Astrocyte of the hippocampus (primary cell): ENCODE results near the gene GP9.

Experiments used
- DNase-seq: peaks from one replicate; pipeline ENCODE4 v3.0.0; 2011; ENCODE audit warnings: low read depth, low spot score

The GP9 gene

DNA sequence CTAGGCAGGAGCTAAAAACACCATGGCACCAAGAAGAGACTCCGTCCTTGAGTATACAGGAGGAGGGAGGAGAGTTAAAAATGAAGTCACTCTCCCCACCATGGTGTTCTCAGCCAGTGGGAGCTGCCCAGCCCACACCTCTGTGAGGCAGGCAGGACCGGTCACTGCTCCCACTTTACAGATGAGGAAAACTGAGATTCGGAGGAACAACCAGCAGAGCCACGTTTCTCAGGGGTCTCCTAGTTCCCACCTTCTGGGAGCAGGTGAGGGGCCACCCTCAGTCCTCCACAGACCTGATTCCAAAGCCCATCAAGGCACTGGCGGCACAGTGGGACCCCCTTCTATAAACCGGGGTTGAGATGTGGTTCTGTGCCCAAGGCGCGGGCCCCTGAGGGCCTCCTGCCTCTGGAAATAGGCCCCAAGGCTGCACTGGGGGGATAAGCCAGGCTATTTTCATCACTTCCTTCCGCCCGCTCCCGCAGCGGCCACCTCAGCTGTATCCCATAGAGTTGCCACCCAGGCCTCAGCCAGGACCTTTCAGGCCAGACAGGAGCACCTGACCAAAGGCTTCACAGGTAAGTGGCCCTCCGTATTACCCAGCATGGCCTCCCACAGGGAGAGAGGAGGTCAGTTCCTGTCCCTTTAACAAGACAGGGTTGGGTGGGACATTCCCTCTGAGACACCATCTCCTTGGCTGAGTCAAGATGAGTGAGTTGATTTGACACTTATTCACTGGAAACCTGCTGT is at the start of gene GP9:
GP9 (plus strand) TSS at position 504 of the 747 bp plus-strand sequence. CDS start 961 bp downstream, outside the sequence.
- DNase-seq: no peak

DNA sequence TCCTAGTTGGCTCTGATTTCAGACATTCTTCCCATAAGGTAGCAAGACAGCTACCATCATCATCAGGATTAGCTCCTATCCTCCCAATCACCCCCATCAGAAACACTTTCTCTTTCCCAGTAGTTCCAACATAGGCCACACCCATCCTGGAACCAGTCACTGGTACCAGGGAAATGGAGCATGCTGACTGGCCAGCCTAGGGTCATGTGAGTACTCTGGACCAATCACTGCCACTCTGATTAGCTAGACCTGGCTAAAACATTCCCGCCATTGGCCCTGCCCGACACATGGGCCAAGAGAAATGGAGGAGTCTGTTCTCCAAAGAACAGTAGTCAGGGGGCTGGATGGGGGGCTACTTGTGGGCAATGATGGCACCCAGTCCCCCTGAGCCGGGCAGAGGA is 47.1 kb upstream of the GP9 start:
- DNase-seq: no peak

DNA sequence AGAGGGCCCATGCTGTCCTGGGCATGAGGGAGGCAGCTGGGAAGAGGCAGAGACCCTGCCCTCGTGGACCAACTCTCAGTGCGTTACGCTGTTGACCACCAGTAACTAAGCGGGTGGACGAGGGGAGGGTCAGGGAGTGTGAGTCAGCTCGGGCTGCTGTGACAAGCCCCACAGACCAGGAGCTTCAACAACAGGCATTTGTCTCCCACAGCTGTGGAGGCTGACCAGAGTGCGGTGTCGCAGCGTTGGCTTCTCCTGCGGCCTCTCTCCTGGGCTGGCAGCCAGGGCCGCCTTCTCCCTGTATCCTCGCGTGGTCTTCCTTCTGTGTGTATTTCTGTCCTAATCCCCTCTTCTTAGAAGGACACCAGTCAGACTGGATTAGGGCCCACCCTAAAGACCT is 46.4 kb upstream of the GP9 start:
- peak; percentile 9 for DNase-seq

DNA sequence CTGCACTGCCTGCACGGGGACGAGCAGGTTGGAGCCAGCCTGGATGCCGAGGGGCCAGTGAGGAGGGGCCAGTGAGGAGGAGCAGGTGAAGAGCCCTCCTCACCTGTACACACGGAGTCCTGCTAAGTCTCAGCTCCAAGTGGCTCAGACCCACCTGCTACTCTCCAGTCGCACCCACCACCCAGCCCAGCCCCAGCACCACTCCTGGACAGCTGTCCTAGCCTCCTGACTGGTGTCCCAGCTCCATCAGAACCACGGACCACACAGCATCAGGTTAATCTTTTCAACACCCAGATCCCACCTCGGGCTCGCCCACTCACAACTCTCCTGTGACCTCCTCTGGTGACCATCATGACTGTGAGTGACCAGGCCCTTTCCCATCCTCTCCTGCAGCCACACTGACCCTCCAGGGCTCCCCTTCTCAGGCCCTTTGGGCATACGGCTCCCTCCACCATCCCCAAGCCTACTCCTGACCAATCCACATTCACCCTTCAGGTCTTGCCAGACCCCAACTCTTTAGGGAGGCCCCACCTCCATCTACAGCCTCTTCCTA is 45.7 kb upstream of the GP9 start:
- no peak for DNase-seq

DNA sequence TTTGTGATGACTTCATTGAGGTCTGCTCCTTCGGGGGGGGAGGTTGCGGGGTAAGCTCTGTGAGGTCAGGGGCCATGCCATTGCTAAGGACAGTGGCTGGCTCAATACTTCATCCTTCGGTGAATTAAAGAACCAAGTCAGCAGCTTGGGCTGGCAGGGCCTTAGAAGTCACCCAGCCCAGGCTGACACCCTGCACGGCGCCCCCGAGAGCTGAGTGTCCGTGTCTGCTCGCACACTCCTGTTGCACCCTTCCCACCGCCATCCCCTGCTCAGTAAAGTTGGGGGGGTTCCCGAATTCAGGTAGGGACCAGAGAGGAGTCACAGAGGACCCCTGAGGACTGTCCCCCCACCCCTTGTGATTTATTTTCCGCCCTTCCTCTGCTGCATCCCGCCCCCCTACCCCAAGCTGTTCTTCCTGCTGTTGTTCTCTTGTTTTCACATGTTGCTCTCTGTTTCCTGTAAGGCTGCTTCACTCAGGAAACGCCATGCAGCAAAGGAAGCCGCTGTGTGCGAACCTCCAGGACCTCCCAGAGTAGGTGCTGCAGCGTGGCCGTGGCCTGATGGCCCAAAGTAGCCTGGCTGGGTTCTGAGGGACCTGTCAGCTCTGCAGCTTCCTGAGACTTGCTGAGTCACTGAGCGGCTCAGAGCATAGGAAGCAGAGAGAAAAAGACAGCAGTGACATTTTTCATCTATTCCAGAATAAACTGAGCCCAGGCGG is 45.0 kb upstream of the GP9 start:
- no peak for DNase-seq

DNA sequence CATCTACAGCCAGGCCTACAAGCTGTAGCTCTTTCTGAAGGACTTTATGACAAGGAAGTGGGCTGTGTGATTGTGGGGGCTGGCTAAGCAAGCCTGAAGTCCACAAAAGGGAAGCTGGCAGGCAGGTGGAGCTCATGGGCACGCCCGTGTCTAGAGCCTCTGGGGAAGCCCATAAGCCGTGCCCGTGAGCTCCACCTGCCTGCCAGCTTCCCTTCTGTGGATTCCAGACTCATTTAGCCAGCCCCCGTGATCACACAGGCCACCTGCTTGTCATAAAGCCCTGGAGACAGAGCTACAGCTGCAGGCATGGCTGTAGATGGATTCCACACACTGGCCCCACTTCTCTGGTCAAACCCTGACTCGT is 44.2 kb upstream of the GP9 start:
- DNase-seq: no peak

DNA sequence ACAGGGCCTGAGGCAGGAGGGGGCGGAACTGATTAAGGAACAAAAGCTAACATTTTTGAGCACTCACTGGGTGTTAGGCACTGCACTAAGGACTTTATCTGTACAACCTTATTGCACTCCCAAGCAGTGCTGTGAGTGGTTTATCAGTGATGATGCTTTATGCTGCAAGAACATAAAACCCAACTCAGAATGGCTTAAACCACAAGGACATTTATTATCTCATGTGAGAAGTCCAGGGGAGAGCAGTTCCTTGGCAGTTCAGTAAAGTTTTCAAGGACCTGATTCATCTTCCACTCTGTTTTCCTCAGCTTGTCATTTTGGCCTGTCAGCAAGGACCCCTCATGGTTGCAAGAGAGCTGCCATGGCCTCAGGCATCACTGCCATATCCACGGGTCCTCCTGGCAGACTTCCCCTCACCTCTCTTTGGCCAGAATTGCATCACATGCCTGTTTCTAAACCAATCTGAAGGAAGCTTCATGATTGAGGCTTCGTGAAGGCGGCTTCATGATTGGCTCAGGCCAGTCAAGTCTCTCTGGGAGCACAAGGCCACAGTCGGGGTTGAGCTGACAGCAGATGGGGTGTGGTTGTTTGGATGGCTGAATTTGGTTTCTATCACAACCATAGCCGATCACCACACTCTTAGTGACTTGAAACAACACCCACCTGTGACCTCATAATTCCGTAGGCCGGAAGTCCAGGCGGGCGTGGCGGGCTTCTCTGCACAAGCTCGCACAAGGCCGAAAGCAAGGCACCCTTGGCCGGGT is 43.7 kb upstream of the GP9 start:
- DNase-seq: no peak

DNA sequence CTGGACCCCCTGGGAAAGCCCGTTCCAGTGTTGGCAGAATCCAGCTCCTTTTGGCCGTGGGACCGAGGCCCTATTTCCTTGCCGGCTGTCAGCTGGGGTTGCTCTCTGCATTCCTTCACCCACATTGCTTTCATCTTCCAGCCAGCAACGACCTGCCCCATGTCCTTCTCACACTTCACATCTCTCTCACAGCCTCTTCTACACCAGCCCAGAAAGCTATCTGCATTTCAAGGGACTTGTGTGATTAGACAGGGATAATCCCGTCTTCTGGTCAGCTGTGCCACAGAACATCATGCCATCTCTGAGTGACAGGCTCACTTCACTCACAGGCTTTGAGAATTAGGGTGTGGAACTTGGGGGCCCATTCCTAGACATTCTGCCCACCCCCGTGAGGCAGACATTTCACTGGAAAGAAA is 43.1 kb upstream of the GP9 start:
- no peak for DNase-seq

DNA sequence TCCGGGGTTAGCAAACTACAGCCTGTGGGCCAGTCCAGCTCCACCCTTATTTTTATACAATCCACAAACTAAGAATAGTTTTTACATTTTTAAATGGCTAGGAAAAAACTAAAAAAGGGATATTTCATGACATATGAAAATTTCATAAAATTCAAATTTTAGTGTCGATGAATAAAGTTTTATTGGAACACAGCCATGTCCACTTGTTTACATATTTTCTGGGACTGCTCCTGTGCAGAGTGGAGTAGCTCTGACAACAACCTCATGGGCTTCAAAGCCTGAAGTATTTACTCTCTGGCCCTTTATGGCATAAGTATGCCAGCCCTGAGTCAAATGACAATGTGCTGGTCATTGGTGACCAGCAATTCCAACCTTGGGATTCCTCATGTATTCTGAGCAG is 42.3 kb upstream of the GP9 start:
- DNase-seq: no peak

DNA sequence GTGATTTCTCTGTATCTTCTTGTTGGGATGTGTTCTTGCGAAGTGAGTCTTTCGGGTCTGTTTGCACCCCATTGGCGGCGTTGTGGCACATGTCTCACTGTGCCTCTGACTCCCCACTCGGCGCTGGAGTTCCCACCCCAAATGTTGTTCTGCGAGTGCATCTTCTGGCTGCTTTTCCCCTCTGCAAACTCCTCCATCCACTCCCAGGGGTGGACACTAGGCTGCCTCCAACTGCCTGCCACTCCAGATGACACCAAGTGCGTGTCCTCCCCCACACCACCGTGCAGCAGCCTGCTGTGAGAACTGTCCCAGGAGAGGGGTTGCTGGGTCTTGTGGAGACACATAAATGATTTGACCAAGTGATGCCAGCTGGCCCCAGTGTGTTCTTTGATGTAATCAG is 41.8 kb upstream of the GP9 start:
- no peak for DNase-seq

DNA sequence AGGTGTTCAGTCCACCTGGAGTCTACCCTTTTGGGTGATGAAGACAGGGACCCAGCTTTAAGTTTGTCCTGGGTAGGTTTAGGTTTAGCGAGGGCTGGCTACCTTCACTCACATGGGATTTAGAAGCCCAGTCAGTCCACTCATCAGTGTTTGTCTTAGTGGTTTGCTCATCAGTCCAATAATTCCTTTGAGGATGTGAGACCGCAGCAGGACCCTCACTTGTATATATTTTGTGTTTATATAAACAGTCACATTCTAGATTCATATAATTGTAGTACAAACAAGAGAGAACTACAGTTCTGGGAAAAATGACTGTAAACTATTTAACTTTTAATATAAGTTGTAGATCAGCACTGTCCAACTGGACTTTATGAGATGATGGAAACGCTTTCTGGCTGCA is 41.3 kb upstream of the GP9 start:
- no peak for DNase-seq

DNA sequence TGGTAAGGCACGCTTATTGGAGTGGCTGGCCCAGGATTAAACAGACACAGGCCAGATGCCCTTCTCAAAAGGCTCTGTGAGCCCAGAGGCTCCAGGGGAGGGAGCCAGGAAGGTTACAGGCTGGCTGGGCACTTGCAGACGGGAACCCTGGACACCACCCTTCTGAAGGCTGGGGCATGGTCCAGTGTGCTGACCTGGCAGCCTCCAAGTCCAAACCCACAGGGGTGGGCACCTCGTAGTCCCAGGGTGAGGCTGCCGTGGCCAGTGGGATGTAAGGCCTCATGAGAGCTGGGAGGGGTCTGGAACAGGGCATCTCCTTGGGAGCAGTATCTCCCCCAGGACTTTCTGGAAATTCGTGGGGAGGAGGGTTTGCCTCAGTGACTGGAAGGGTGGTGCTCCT is 39.9 kb upstream of the GP9 start:
- DNase-seq: no peak

DNA sequence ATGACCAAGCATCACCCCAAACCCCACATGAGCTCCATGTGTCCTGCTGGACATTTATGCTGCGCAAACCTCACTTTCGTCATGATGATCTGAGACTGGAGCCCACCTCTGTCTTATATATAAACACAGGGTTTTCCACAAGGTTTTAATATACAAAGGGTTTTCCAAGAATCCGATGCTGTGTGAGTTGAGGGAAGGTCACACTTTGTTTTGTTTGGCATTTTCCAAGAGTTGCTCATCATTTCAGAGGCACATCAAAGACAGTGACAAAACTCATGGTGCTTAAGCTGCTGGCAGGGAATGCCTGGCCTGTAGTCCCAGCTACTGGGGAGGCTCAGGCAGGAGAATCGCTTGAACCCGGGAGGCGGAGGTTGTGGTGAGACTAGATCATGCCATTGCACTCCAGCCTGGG is 39.4 kb upstream of the GP9 start:
- no peak for DNase-seq

DNA sequence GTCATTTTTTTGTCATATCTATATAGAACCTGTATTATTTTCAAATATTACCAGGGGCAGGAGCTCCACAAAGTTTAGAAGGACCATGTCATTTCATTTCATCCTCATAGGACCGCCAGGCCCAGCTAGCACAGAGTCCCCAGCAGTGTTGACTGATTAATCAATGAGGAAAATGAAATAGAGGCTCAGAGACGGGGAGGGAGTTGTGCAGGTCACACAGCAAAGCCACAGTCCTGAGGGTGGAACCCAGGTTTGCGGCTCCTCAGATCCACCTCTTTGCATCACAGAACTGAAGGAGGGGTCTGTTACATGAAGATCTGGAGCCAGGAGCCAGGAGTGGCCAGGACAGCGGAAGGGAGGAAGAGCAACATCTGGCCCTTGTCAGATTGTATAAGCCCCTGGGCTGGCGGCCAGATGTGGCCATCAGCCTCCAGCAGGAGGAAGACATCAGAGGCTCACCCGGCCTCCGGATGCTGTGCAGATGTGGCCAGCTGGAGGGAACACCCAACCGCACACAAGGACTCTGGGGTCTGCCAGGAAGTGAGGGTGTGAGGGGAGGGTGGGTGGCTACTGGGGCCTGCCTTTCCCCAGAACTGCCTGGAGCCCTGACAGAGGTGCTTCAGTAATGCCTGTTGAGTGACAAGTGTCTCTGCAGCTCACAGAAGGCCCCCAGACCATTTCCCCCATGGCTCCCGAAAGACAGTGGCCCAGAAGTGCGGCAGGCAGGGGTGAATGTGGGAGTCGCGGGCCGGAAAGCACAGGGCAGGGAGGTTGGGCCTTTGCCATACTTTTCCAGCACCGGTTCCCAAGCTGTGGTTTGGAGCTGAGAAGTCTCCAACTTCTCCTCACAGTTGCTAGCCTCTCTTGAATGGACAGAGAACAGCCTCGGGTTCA is 38.2 kb upstream of the GP9 start:
- DNase-seq: no peak

DNA sequence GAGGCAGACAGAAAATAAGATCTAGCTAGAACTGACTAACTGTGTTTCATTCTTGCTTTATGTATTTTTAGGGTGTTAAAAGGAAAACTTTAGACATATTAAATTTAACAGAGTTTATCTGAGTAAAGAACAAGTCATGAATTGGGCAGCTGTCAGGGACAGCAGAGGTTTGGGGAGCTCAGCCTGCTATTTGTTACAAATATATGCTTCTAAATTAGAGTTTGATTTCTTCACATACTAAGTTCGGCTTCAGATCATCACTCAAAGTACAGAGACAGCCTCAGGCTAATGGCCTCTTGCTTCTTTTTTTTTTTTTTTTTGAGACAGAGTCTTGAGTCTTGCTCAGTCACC is 37.6 kb upstream of the GP9 start:
- DNase-seq: no peak

DNA sequence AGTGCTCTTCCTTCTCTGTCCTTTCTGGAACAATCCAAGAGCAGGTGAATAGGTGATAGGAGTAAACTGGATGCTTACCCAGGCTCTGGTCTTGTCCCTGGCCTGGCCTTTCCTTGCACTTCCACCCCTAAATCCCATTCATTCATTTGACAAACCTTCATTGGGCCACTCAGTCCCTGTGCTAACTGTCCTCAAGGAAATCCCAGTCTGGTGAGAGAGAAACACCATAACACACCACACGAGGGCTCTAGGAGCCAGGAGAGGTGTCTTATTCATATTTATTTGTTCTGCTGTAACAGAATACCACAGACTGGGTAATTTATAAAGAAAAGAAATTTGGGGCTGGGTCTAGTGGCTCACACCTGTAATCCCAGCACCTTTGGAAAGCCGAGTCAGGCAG is 36.7 kb upstream of the GP9 start:
- no peak for DNase-seq

DNA sequence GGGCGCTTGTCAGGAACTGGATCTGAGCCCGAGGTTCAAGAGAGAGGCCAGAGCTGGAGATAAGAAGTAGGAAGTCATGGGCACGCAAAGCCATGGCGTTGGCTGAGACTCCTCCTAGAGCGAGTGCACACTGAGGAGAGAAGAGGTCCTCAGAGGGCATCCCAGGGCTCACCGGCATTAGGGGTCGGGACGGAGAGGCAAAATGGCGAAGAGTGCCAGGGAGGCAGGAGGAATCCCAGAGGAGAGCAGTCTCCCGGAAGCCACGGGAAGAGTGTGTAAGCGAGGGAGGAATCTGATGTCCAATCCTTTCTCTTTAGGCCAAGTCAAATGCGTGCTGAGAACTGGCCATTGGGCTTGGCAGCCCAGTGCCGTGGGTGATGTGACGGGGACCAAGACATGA is 35.5 kb upstream of the GP9 start:
- DNase-seq: no peak

DNA sequence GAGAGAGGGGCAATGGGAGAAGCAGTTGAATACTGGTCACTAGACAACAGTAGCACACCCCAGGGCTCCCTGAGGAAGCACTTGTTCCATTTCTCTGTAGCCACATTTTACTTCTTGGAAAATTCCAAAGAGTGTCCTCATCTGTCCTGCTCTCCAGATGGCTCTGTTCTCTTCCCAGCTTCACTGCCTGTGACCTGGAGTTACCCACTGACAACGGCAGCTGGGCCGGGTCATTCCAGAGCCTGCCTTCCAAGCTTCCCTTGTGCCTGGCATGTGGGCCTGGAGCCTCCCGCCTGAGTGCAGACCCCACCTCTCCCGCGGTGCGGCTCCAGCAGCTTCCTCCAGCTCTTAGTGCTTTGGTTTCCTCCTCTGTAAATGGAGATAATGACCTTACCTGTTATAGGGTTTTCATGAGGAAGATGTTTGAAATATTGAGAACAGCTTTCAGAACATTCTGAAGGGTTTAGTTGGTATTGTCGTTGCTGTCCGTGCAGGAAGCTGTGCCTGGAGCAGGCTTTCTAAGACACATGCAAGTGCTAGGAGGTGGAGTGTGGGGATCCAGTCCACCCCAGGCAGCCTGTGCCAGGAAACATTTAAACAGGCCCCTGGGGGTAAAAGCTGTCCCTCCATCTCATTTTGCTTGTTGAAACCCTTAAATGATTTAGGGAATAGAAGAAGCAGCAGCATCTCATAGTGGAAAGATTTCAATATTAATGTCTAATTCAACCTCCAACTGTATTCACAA is 34.7 kb upstream of the GP9 start:
- no peak for DNase-seq

DNA sequence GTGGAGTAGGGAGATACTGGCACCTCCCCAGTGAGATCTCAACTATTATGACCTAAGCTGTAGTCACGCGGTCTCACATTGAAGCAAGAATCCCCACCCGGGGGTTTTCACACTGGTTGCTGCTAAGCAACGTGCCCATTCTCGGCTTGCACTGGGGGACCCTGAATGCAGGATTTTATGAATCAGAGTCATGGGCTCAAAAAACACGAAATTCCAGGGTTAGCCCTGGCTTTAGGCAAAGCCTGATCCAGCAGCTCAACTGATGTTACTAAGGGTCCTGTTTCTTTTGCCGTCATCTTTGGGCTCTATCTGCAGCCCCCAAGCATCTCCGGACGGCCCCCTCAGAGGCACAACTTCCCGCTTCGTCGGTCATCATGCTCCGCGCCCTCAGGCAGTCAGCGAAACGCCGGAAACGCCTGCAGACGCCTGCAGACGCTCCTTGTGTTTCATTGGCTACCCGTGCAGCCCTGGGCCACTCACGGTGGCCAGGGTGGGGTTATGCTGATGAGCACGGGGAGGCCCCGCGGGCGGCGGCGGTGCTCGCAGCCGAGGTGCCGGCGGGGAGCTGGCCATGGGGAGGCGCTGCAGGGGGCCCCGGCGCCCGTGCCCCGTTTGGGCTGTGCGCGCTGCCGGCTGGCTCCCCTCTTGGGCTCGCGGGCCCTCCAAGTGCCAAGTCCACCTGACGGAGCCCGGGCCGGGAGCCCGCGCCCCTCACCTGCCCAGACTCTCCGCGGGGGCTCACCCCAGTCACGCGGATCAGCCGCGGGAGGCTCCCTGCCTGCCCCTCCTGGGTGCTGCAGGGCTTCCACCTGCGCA is 33.6 kb upstream of the GP9 start:
- DNase-seq: peak; percentile 89

DNA sequence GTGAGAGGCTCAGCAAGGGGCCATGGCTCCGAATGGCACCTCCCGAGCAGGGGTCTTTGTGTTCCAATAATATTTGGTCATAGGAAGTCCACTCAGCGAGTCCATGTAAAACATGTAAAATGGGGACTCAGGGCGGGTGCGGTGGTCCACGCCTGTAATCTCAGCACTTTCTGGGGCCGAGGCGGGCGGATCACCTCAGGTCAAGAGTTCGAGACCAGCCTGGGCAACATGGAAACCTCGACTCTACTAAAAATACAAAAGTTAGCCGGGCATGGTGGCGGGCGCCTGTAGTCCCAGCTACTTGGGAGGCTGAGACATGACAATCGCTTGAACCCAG is 33.1 kb upstream of the GP9 start:
- no peak for DNase-seq
